Ishikawa (cell line): Measurements from ENCODE around the gene DRC3.

Experiments used
- EP300 ChIP-seq: IDR thresholded peaks from 2 replicates; pipeline ENCODE4 v1.6.1; 2012; ENCODE audit warnings: borderline replicate concordance
- TF ChIP-seq, protein P1 (sequence below): IDR thresholded peaks from 2 replicates; pipeline ENCODE4 v1.6.1; 2012; ENCODE audit warnings: low read depth, mild to moderate bottlenecking

- TF ChIP-seq, protein P1, sequence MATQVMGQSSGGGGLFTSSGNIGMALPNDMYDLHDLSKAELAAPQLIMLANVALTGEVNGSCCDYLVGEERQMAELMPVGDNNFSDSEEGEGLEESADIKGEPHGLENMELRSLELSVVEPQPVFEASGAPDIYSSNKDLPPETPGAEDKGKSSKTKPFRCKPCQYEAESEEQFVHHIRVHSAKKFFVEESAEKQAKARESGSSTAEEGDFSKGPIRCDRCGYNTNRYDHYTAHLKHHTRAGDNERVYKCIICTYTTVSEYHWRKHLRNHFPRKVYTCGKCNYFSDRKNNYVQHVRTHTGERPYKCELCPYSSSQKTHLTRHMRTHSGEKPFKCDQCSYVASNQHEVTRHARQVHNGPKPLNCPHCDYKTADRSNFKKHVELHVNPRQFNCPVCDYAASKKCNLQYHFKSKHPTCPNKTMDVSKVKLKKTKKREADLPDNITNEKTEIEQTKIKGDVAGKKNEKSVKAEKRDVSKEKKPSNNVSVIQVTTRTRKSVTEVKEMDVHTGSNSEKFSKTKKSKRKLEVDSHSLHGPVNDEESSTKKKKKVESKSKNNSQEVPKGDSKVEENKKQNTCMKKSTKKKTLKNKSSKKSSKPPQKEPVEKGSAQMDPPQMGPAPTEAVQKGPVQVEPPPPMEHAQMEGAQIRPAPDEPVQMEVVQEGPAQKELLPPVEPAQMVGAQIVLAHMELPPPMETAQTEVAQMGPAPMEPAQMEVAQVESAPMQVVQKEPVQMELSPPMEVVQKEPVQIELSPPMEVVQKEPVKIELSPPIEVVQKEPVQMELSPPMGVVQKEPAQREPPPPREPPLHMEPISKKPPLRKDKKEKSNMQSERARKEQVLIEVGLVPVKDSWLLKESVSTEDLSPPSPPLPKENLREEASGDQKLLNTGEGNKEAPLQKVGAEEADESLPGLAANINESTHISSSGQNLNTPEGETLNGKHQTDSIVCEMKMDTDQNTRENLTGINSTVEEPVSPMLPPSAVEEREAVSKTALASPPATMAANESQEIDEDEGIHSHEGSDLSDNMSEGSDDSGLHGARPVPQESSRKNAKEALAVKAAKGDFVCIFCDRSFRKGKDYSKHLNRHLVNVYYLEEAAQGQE: no peak
- TF ChIP-seq EP300: no peak
Measured at GRCh38 chr17:17938388-17939107, 34.1 kb upstream of the DRC3 start.
